DND-41 (cell line): ENCODE data around the gene MINAR2.

ENCODE experiments used
- CTCF ChIP-seq: IDR thresholded peaks from 2 replicates; pipeline ENCODE4 v1.5.1; 2012; ENCODE audit warnings: borderline replicate concordance, low read length, moderate library complexity, mild to moderate bottlenecking; ENCODE audit not compliant: poor library complexity, severe bottlenecking; ENCODE audit errors: extremely low read depth
- EZH2 ChIP-seq: IDR thresholded peaks from 3 replicates; pipeline ENCODE4 v1.6.1; 2012; ENCODE audit warnings: borderline replicate concordance, low read depth, mild to moderate bottlenecking, moderate library complexity, low read length, inconsistent platforms; ENCODE audit not compliant: severe bottlenecking

- TF ChIP-seq CTCF: no peak
- TF ChIP-seq EZH2: no peak
Observed at GRCh38 chr5:129718471-129719090, 29.3 kb upstream of the MINAR2 start.
